Panc1 (cell line): ENCODE data around the gene TMTC2. TPM values are rescaled to one million over a fixed set of nuclear protein-coding genes. Genes with fewer than 3 reads are reported as not detected.

Experiments used
- ATAC-seq: fragments of 200-7000 bp; cut with Tn5 transposase; 2 replicates; pipeline ENCODE4 v1.9.1; 2020; ENCODE audit warnings: mild to moderate bottlenecking, moderate library complexity
- BruUV-seq: library from RNA; stranded (reverse); fragments of 400-500 nt; replicated peaks from 2 replicates; lab custom pipeline; 2021; lab: Mats Ljungman, UMichigan
- CTCF ChIA-PET: fragments of 300-600 bp; sonication (Branson Sonifier 250); formaldehyde crosslinking; loops from one replicate; lab custom pipeline; 2022; ENCODE audit warnings: antibody characterized with exemption; lab: Charles Lee
- POLR2A ChIA-PET: fragments of 300-600 bp; sonication (Branson Sonifier 250); formaldehyde crosslinking; loops from one replicate; lab custom pipeline; 2022; ENCODE audit warnings: antibody characterized with exemption; lab: Charles Lee
- DNase-seq: peaks from one replicate; pipeline ENCODE4 v3.0.0-alpha.2; 2010; ENCODE audit warnings: low read depth, low spot score
- H3K27ac ChIP-seq: 2 replicates; pipeline ENCODE4 v1.5.1; 2011; ENCODE audit warnings: mild to moderate bottlenecking, low read length, inconsistent platforms
- H3K27me3 ChIP-seq: fragments of 200-500 bp; sonication (Bioruptor generic); 2 replicates; pipeline ENCODE4 v1.6.0; 2014; ENCODE audit warnings: low read length, inconsistent platforms; ENCODE audit not compliant: control insufficient read depth, insufficient read depth
- H3K36me3 ChIP-seq: fragments of 200-500 bp; sonication (Bioruptor generic); 2 replicates; pipeline ENCODE4 v1.5.1; 2014; ENCODE audit warnings: inconsistent platforms, mild to moderate bottlenecking, low read length, moderate library complexity; ENCODE audit not compliant: control insufficient read depth, insufficient read depth
- H3K4me1 ChIP-seq: 2 replicates; pipeline ENCODE4 v1.5.1; 2011; ENCODE audit warnings: inconsistent platforms, mild to moderate bottlenecking, low read length, moderate library complexity; ENCODE audit not compliant: control insufficient read depth, insufficient read depth
- H3K4me3 ChIP-seq, 2 experiments: 2 replicates each; pipeline ENCODE4 v1.5.1; 2011 to 2012; ENCODE audit warnings: low read depth in 2 of 2, low read length in 2 of 2, mild to moderate bottlenecking in 2 of 2, inconsistent platforms in 1 of 2, moderate library complexity in 1 of 2
- H3K9me3 ChIP-seq: fragments of 200-500 bp; sonication (Bioruptor generic); 2 replicates; pipeline ENCODE4 v1.5.1; 2014; ENCODE audit warnings: low read depth, mild to moderate bottlenecking, inconsistent platforms, low read length, moderate library complexity; ENCODE audit not compliant: control insufficient read depth, insufficient read depth
- POLR2AphosphoS5 ChIP-seq: IDR thresholded peaks from 2 replicates; pipeline ENCODE4 v1.6.1; 2012; ENCODE audit warnings: mild to moderate bottlenecking, low read depth, low read length, moderate library complexity
- SIN3A ChIP-seq: IDR thresholded peaks from 2 replicates; pipeline ENCODE4 v1.6.1; 2012; ENCODE audit warnings: low read depth, mild to moderate bottlenecking, low read length, moderate library complexity, borderline replicate concordance; ENCODE audit not compliant: insufficient read depth
- TCF7L2 ChIP-seq: IDR thresholded peaks from 2 replicates; pipeline ENCODE4 v1.6.1; 2011; ENCODE audit warnings: mild to moderate bottlenecking, low read depth, low read length, inconsistent platforms
- in situ Hi-C: cut with HindIII; loops from 2 replicates; pipeline ENCODE4 v1.10.0; 2016; ENCODE audit warnings: low sequenced_read_pairs, low pct_unique_long_range_greater_than_20kb
- intact Hi-C: fragments of 100-400 bp; cut with micrococcal nuclease; formaldehyde crosslinking; loops from one replicate; pipeline ENCODE4 v1.10.0; 2022; ENCODE audit not compliant: unreplicated experiment
- total RNA-seq: library from RNA; stranded (reverse); gene quantifications from one replicate; pipeline ENCODE4 v1.2.1, GENCODE V29; 2021; ENCODE audit not compliant: unreplicated experiment
- TF ChIP-seq, protein P1 (sequence below): fragments of 450-650 bp; IDR thresholded peaks from 2 replicates; pipeline ENCODE4 v1.5.1; 2017; ENCODE audit warnings: mild to moderate bottlenecking
- TF ChIP-seq, protein P2 (sequence below), 2 experiments: IDR thresholded peaks; 2 replicates each; pipeline ENCODE4 v1.6.1; 2011 to 2012; ENCODE audit warnings: low read depth in 2 of 2, control low read depth in 1 of 2, low read length in 1 of 2, mild to moderate bottlenecking in 1 of 2, moderate library complexity in 1 of 2; ENCODE audit not compliant: insufficient read depth in 1 of 2

The TMTC2 gene
- total RNA-seq, 1 experiment from 2014 or later, result 5.7 TPM

DNA sequence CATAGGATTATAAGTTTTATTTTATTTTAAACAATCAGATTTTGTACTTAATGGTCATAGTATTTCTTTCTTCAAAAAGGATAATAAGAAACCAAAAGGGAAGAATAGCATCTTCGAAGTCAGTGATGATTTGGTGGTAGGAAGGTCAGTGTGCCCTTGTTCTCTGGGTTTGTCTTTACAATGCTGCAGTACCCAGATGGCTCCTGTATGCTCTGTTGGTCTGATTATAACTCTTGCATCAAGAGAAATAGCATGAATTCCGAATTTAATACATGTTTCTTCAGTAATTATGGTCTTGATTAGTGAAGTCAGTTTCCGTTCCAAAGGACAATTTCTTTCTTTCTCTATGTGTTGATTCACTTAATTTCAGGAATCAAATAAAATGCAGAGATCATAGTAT is 180.2 kb downstream of the TMTC2 start:
- POLR2A ChIA-PET, result no interaction called here
- Histone ChIP-seq H3K36me3 (no peaks in the 10 kb centered on the region), H3K4me1 (no peaks in the 10 kb centered on the region), H3K27ac (no peak overlapping the region), H3K9me3 (no peaks in the 10 kb centered on the region), H3K27me3 (no peaks in the 10 kb centered on the region), H3K4me3 (no peak overlapping the region)
- intact Hi-C loops, result no loop called here
- no peak for DNase-seq
- CTCF ChIA-PET, result no interaction called here
- ATAC-seq, result no peak
- in situ Hi-C loops, result no loop called here
- no TSS peak for BruUV-seq
- TF ChIP-seq POLR2AphosphoS5 (no peak), TCF7L2 (no peak)
- TF ChIP-seq, protein P1, sequence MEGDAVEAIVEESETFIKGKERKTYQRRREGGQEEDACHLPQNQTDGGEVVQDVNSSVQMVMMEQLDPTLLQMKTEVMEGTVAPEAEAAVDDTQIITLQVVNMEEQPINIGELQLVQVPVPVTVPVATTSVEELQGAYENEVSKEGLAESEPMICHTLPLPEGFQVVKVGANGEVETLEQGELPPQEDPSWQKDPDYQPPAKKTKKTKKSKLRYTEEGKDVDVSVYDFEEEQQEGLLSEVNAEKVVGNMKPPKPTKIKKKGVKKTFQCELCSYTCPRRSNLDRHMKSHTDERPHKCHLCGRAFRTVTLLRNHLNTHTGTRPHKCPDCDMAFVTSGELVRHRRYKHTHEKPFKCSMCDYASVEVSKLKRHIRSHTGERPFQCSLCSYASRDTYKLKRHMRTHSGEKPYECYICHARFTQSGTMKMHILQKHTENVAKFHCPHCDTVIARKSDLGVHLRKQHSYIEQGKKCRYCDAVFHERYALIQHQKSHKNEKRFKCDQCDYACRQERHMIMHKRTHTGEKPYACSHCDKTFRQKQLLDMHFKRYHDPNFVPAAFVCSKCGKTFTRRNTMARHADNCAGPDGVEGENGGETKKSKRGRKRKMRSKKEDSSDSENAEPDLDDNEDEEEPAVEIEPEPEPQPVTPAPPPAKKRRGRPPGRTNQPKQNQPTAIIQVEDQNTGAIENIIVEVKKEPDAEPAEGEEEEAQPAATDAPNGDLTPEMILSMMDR, result no peak

DNA sequence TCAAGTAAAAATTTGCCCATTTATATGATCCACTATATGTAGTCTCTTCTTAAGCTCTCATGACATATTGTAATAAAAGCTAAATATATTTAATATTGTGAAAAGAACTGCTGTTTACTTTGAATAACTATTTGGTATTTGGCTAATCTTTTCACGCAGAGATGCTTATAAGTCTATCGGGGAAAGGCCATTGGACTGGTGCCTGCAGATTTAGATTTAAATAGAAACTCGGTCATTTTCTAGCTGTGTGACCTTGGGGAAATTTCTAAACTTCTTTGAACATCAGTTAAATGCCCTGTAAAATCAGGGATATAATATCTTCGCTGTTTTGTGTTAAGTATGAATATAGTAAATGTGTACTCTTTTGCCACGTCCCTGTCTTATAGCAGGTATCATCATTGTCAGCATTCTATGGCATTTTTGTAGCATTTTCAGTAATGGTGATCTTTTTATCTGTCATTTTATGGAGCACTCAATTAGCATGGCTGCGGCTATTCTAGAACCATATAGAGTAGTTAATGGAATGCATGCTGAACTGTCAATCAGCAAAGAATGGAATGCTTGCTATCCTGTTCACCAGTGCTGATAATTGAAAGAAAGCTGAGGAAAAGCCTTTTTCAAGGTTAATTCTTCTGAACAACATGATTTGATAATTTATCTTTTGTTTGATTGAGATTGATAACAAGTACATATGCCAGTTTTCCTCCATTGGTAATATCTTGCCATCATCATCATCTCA is 181.2 kb downstream of the TMTC2 start:
- POLR2A ChIA-PET, result no interaction called here
- no peak overlapping the region for H3K4me3 ChIP-seq
- H3K4me1 ChIP-seq, result no peaks in the 10 kb centered on the region
- H3K36me3 ChIP-seq, result no peaks in the 10 kb centered on the region
- no TSS peak for BruUV-seq
- TF ChIP-seq SIN3A (no peak), POLR2AphosphoS5 (no peak), TCF7L2 (no peak)
- TF ChIP-seq, protein P2, sequence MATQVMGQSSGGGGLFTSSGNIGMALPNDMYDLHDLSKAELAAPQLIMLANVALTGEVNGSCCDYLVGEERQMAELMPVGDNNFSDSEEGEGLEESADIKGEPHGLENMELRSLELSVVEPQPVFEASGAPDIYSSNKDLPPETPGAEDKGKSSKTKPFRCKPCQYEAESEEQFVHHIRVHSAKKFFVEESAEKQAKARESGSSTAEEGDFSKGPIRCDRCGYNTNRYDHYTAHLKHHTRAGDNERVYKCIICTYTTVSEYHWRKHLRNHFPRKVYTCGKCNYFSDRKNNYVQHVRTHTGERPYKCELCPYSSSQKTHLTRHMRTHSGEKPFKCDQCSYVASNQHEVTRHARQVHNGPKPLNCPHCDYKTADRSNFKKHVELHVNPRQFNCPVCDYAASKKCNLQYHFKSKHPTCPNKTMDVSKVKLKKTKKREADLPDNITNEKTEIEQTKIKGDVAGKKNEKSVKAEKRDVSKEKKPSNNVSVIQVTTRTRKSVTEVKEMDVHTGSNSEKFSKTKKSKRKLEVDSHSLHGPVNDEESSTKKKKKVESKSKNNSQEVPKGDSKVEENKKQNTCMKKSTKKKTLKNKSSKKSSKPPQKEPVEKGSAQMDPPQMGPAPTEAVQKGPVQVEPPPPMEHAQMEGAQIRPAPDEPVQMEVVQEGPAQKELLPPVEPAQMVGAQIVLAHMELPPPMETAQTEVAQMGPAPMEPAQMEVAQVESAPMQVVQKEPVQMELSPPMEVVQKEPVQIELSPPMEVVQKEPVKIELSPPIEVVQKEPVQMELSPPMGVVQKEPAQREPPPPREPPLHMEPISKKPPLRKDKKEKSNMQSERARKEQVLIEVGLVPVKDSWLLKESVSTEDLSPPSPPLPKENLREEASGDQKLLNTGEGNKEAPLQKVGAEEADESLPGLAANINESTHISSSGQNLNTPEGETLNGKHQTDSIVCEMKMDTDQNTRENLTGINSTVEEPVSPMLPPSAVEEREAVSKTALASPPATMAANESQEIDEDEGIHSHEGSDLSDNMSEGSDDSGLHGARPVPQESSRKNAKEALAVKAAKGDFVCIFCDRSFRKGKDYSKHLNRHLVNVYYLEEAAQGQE (IDR thresholded peaks at IDR 0.05; ENCODE audit: insufficient read depth in 1 of 2, low read depth in 2 of 2, low read length in 1 of 2), result no peak
- TF ChIP-seq, protein P1, result no peak
- no peak overlapping the region for H3K27ac ChIP-seq
- CTCF ChIA-PET, result no interaction called here
- intact Hi-C loops, result no loop called here
- no peaks in the 10 kb centered on the region for H3K27me3 ChIP-seq
- DNase-seq (no peak), ATAC-seq (no peak)
- no peaks in the 10 kb centered on the region for H3K9me3 ChIP-seq
- in situ Hi-C loops, result no loop called here
